ENCODE measurements around the gene OSCAR. TPM values are rescaled to one million over a fixed set of nuclear protein-coding genes. Genes with fewer than 3 reads are reported as not detected.
"Not testable (repeated sequence)": the region's sequence is repeated elsewhere in the genome, so short reads cannot be mapped to it uniquely, and the experiment has no call there.

OSCAR gene
- polyA plus RNA-seq, 6 donors from 2014 or later: 0.73 TPM; not detected in 5

DNA sequence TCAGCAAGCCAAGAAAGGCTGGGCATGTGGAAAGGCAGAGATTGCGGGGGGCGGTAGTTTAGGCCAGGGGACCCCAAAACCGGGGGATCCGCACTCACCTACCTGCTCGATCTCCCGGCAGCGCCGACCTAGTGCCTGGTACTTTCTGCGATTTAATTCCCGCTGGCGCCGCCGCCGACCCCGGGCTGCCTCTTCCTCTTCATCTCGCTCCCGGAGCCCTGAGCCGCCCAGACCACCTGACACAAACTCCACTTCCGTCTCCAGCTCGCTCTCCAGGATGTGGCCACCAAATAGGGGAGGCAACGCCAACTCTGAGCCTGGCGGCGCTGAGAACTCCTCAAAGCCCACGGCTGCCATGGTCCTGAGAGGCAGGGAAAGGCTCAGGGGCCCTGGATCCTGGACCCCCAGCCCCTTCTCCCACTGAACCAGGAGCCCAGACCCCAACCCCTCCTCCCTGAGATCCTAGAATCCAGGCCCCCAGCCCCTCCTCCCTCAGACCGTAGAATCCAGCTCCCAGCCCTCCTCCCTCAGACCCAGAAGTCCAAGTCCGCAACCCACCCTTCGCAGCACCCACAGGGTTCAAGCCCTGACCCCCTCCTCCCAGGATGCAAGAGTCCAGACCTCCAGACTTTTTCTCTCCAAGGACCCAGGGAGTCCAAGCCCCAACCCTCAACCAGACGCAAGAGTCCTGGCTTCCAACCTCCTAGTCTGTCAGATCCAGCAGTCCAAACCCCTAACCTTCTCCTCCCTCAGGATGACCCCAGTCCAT, 13.9 kb upstream of the OSCAR start:
- peak overlapping the region; percentile 85 to 99 (median 94) for H3K4me3 Mint-ChIP-seq
- H3K4me1 Mint-ChIP-seq: peaks cover 43 to 53% (median 48%) of the 10 kb centered on the region in 3 donors
- ATAC-seq (ENCODE audit: low read depth in 2 of 2) (no peak), DNase-seq (no peak)
- H3K36me3 Mint-ChIP-seq: peaks cover 4 to 22% of the 10 kb centered on the region in 2 donors
- H3K9me3 Mint-ChIP-seq: no peaks in the 10 kb centered on the region
- H3K27me3 Mint-ChIP-seq: no peaks in the 10 kb centered on the region
- H3K27ac Mint-ChIP-seq: peak overlapping the region in 5 of 6 donors; percentile 58 to 98 (median 90)

DNA sequence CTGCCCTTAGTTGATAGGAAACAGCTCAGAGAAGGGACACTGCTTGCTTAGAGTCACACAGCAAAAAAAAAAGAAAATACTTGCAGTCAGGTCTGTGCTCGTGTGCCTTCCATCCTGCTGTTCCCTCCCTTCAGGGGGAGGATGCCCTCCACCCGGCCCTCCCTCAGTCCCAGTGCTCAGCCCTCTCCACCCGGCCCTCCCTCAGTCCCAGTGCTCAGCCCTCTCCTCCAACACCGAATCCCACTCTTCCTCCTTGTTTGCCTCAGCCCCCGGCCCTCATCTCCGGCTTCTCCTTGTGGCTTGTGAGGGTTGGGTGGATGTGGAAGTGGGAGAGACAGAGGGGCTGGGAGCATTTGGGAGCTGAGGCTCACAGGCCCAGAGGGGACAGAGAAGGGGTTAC, 9.0 kb upstream of the OSCAR start:
- DNase-seq (no peak), ATAC-seq (ENCODE audit: low read depth in 2 of 2) (no peak)
- no peak overlapping the region for H3K4me3 Mint-ChIP-seq
- peaks cover 24 to 33% (median 33%) of the 10 kb centered on the region in 3 donors for H3K4me1 Mint-ChIP-seq
- no peaks in the 10 kb centered on the region for H3K27me3 Mint-ChIP-seq
- H3K27ac Mint-ChIP-seq: no peak overlapping the region
- H3K36me3 Mint-ChIP-seq: peaks cover 0 to 29% of the 10 kb centered on the region in 2 donors
- no peaks in the 10 kb centered on the region for H3K9me3 Mint-ChIP-seq

GRCh38 chr19:54108496-54108895, 7.9 kb upstream of the OSCAR start:
- Mint-ChIP-seq H3K9me3 (no peaks in the 10 kb centered on the region), H3K4me1 (peaks cover 14 to 30% (median 23%) of the 10 kb centered on the region in 3 donors), H3K36me3 (peaks cover 0 to 29% of the 10 kb centered on the region in 2 donors), H3K4me3 (peak overlapping the region in 1 of 8 donors; percentile 24), H3K27me3 (no peaks in the 10 kb centered on the region), H3K27ac (no peak overlapping the region)
- ATAC-seq (ENCODE audit: low read depth in 2 of 2): no peak
- DNase-seq: no peak

DNA sequence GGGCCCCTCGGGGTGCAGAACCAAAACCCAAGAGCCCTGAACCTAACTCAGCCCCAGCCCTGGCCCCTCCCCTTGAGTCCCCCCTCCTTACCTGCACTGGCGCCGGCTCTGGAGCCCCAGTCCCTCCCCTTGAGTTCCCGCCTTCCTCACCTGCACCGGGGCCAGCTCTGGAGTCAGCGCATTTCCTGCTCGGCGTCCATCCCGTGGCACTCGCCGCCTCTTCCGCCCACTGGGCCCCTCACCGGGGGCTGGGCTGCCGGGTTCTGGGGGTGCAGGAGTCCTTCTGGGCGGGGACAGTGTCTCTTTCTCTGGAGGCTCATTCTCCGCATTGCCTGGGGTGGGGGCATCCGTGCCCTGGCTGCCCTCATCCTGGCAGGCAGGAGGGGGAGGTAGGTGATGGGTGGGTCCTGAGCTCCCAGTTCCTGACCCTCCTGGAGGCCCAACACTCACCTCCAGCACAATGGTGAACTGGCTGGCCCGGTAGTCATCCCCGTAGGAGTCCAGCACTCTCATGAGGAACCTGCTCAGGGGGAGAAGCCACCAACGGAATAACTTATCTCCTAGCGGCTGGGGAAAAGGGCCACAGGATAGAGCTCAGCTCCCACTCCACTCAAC, 7.4 kb upstream of the OSCAR start:
- H3K27me3 Mint-ChIP-seq: no peaks in the 10 kb centered on the region
- ATAC-seq (ENCODE audit: low read depth in 2 of 2) (no peak), DNase-seq (no peak)
- H3K4me3 Mint-ChIP-seq: peak overlapping the region in 1 of 8 donors; percentile 45
- H3K4me1 Mint-ChIP-seq: peaks cover 19 to 32% (median 26%) of the 10 kb centered on the region in 3 donors
- H3K36me3 Mint-ChIP-seq: peaks cover 0 to 29% of the 10 kb centered on the region in 2 donors
- no peak overlapping the region for H3K27ac Mint-ChIP-seq
- no peaks in the 10 kb centered on the region for H3K9me3 Mint-ChIP-seq

DNA sequence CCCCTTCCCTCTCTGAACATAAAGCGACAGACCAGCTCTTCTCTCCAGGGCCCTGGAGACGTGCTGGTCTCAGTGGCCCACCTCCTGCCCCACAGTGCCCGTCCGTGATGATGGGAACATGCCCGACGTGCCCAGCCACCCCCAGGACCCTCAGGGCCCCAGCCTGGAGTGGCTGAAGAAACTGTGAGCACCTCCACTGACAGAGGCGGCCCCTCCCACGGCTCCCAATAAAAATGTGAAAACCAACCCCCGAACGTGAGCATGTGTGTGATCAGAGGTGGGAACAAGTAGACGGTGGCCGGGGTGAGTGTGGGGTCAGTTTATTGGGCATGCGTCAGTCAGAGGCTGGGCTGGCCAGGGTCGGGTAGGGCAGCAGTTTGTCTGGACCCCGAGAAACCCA, 6.1 kb upstream of the OSCAR start:
- DNase-seq: no peak
- H3K36me3 Mint-ChIP-seq: peaks cover 0 to 29% of the 10 kb centered on the region in 2 donors
- H3K4me3 Mint-ChIP-seq: peak overlapping the region in 1 of 8 donors; percentile 89

DNA sequence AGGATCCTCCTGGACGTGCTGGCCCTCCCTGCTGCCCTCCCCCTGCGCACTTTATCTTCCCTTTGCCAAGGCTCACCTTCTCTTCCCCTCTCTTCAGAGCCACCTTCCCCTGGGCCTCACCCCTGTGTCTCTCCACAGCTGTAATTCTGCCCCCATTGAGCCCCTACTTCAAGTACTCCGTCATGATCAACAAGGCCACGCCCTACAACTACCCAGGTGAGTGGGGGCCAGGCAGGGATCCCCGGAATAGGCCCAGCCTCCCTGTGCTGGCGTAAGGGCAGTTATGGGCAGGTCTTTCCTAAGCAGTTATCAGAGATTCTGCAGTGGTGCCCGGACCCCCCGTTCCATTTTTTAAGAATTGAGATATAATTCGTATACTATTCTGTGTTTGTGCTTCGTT, 5.2 kb upstream of the OSCAR start:
- Mint-ChIP-seq H3K4me1 (peaks cover 26 to 41% (median 34%) of the 10 kb centered on the region in 3 donors), H3K27me3 (no peaks in the 10 kb centered on the region), H3K9me3 (no peaks in the 10 kb centered on the region), H3K4me3 (peak overlapping the region in 5 of 8 donors; percentile 1 to 89 (median 64)), H3K27ac (no peak overlapping the region), H3K36me3 (peaks cover 0 to 26% of the 10 kb centered on the region in 2 donors)
- ATAC-seq (ENCODE audit: low read depth in 2 of 2) (no peak), DNase-seq (no peak)

More for the DNA sequence above, 6.1 kb upstream of the OSCAR start:
- H3K9me3 Mint-ChIP-seq: no peaks in the 10 kb centered on the region
- H3K27me3 Mint-ChIP-seq: no peaks in the 10 kb centered on the region
- H3K4me1 Mint-ChIP-seq: peaks cover 26 to 41% (median 31%) of the 10 kb centered on the region in 3 donors
- ATAC-seq (ENCODE audit: low read depth in 2 of 2): no peak
- peak overlapping the region in 1 of 6 donors; percentile 39 for H3K27ac Mint-ChIP-seq

GRCh38 chr19:54104998-54105715, 4.6 kb upstream of the OSCAR start:
- ATAC-seq (ENCODE audit: low read depth in 2 of 2) (no peak), DNase-seq (no peak)
- Mint-ChIP-seq H3K36me3 (peaks cover 0 to 19% of the 10 kb centered on the region in 2 donors), H3K4me1 (peaks cover 23 to 42% (median 30%) of the 10 kb centered on the region in 3 donors), H3K27me3 (no peaks in the 10 kb centered on the region), H3K27ac (peak overlapping the region in 1 of 6 donors; percentile 37), H3K9me3 (no peaks in the 10 kb centered on the region), H3K4me3 (peak overlapping the region in 7 of 8 donors; percentile 4 to 98 (median 25))

DNA sequence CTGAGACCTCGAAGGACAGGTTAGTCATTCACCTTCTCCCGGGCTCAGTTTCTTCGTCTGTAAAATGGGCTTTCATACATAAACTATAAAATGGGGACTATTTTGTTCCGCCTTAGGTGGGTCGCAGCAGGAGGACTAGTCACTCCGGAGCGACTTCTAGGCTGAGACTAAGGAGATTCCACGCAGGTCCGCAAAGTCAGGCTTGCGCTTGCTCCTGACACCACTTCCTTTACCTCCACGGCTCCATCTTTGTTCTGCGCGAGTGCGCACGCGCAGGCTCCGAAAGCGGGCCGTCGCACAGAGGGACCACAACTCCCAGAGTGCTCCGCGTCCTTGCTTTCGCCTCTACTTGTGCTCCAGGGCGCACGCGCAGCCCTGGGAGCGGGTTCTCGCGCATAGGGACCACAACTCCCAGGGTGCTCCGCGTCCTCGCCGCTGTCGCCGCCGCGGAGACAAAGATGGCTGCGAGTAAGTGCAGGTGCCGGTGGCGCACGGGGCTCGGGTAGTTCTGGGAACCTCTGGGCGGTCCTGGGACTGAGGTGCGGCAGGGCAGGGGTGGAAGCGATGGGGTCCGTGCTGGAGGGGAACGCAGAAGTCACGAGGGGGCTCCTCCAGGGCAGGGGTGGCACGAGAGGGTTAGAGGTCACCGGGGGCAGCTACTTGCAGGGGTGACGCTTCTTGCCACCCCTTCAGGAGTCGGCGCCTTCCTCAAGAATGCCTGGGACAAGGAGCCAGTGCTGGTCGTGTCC, 2.0 kb upstream of the OSCAR start, which contains the start of gene NDUFA3:
Gene NDUFA3, plus strand, starts transcription at position 435 of the 749 bp plus-strand sequence. Its CDS starts 24 bp downstream, at position 459.
- H3K27ac Mint-ChIP-seq: peak within 1 kb of the TSS; percentile 91 to 97 (median 96)
- DNase-seq (peak; percentile 96), ATAC-seq (ENCODE audit: low read depth in 2 of 2) (peak; percentile 98 to 99)
- peaks cover 21 to 41% (median 25%) of the 10 kb centered on the region in 3 donors for H3K4me1 Mint-ChIP-seq
- H3K9me3 Mint-ChIP-seq: no peaks in the 10 kb centered on the region
- H3K4me3 Mint-ChIP-seq: peak within 1 kb of the TSS; percentile 89 to 99 (median 98)
- H3K36me3 Mint-ChIP-seq: peaks cover 0 to 15% of the 10 kb centered on the region in 2 donors
- no peaks in the 10 kb centered on the region for H3K27me3 Mint-ChIP-seq

DNA sequence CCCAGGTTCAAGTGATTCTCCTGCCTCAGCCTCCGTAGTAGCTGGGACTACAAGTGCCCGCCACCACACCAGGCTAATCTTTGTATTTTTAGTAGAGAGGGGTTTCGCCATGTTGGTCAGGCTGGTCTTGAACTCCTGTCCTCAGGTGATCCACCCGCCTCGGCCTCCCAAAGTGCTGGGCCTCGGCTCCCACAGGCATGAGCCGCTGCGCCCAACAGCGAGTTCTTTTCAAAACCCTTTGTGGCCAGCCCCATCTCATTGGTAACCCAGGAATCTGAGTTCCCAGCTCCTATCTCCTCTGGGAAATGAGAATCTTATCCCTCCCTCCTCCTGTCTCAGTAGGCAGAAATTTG, 724 bp downstream of the OSCAR start:
- not testable (repeated sequence) for DNase-seq; H3K4me3 Mint-ChIP-seq; H3K27ac Mint-ChIP-seq; H3K9me3 Mint-ChIP-seq; H3K36me3 Mint-ChIP-seq; ATAC-seq (ENCODE audit: low read depth in 2 of 2)
- peaks cover 26 to 42% (median 30%) of the 10 kb centered on the region in 3 donors for H3K4me1 Mint-ChIP-seq
- H3K27me3 Mint-ChIP-seq: peaks cover 5 to 15% (median 13%) of the 10 kb centered on the region in 3 donors

DNA sequence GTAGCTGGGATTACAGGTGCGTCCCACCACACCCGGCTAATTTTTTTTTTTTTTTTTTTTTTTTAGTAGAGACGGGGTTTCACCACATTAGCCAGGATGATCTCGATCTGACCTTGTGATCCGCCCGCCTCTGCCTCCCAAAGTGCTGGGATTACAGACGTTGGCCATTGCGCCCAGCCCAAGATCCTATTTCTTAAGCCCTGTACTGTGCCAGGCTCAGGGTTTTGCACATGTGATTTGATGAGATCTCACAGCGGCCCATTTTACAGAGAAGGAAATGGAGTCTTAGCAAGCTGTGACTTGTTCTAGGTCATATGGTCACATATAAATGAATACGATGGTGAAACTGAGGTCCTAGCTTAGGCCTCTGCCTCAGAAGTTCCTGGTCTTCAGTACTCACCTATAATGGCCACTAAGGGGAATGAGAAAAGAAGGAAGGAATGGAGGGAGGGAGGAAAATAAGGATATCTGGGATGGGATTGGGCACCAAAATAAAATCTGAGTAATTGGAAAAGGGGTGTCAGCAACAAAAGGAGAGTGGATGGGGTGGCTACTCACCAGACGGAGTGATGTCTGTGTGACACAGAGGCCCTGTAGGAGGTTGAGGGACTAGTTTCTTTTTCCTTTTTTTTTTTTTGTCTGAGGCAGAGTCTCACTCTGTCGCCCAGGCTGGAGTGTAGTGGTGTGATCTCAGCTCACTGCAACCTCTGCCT, 1.3 kb downstream of the OSCAR start:
- peaks cover 0 to 3% (median 0%) of the 10 kb centered on the region in 7 donors for H3K9me3 Mint-ChIP-seq
- no peak overlapping the region for H3K27ac Mint-ChIP-seq

DNA sequence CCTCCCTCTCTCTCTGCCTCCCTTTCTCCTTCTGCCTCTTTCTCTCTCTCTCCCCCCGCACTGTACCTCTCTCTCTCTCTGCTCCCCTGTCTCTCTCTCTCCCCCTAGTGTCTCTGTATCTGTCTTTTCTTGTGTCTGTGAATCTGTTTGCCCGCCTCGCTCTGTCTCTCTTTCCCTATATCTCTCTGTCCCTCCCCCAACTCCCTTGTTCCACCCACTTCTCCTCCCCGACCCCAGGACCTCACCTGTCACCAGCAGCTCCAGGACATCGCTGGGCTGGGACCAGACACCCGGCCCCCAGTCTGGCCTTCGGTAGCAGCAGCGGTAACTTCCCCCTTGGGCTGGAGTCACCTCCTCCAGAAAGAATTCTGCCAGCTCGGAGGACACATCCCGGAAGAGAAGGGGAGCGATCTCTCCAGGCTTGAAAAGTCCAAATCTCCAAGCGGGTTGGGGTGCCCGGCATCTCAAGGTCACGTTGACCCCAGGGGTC, 3.9 kb downstream of the OSCAR start:
- ATAC-seq (ENCODE audit: low read depth in 2 of 2) (peak; percentile 46 to 51), DNase-seq (no peak)
- peak overlapping the region in 1 of 6 donors; percentile 27 for H3K27ac Mint-ChIP-seq
- peaks cover 14 to 18% (median 18%) of the 10 kb centered on the region in 3 donors for H3K4me1 Mint-ChIP-seq
- peaks cover 5 to 9% of the 10 kb centered on the region in 2 donors for H3K36me3 Mint-ChIP-seq
- peaks cover 0 to 13% (median 2%) of the 10 kb centered on the region in 7 donors for H3K9me3 Mint-ChIP-seq
- H3K4me3 Mint-ChIP-seq: peak overlapping the region; percentile 43 to 85 (median 68)
- peaks cover 23 to 38% (median 25%) of the 10 kb centered on the region in 3 donors for H3K27me3 Mint-ChIP-seq

More for the DNA sequence above, 1.3 kb downstream of the OSCAR start:
- peaks cover 10 to 20% (median 13%) of the 10 kb centered on the region in 3 donors for H3K27me3 Mint-ChIP-seq
- no peak overlapping the region for H3K4me3 Mint-ChIP-seq
- DNase-seq (no peak), ATAC-seq (ENCODE audit: low read depth in 2 of 2) (no peak)
- peaks cover 26 to 40% (median 30%) of the 10 kb centered on the region in 3 donors for H3K4me1 Mint-ChIP-seq
- peaks cover 0 to 9% of the 10 kb centered on the region in 2 donors for H3K36me3 Mint-ChIP-seq

All from naive B cell (primary cell).